GM12872 (cell line): Measurements from ENCODE around the gene CYBA.

Source experiments
- CTCF ChIP-seq: IDR thresholded peaks from 3 replicates; pipeline ENCODE4 v1.5.1; 2011; ENCODE audit warnings: low read depth, mild to moderate bottlenecking, low read length, moderate library complexity; ENCODE audit not compliant: insufficient read depth

Gene CYBA

GRCh38 chr16:88646345-88647034 is 4.4 kb downstream of the CYBA start:
- TF ChIP-seq CTCF, result no peak

- no peak for TF ChIP-seq CTCF
Observed at GRCh38 chr16:88645941-88646340, 4.9 kb downstream of the CYBA start.

- no peak for TF ChIP-seq CTCF
Observed at GRCh38 chr16:88645455-88645854, 5.4 kb downstream of the CYBA start.

- no peak for TF ChIP-seq CTCF
Observed at GRCh38 chr16:88643644-88643932, 7.3 kb downstream of the CYBA start.

- TF ChIP-seq CTCF, result no peak
Observed at GRCh38 chr16:88642881-88643643, 7.8 kb downstream of the CYBA start.

GRCh38 chr16:88640498-88641247 is 10.2 kb downstream of the CYBA start:
- no peak for TF ChIP-seq CTCF

- TF ChIP-seq CTCF, result no peak
Observed at GRCh38 chr16:88640039-88640495, 10.8 kb downstream of the CYBA start.
